HFFc6 (cell line): Measurements from ENCODE around the gene JMJD8. TPM values are rescaled to one million over a fixed set of nuclear protein-coding genes. Genes with fewer than 3 reads are reported as not detected.

Experiments used
- DNase-seq: peaks from one replicate; pipeline ENCODE4 v3.0.0-alpha.2; 2018
- H3K27ac Mint-ChIP-seq: 2 replicates; pipeline ENCODE4 v1.8.0; 2020; ENCODE audit warnings: mild to moderate bottlenecking, mixed read lengths
- H3K27me3 Mint-ChIP-seq: 2 replicates; pipeline ENCODE4 v1.8.0; 2021; ENCODE audit warnings: mild to moderate bottlenecking, moderate library complexity, mixed read lengths; ENCODE audit not compliant: insufficient read depth
- H3K36me3 Mint-ChIP-seq: 2 replicates; pipeline ENCODE4 v1.8.0; 2021; ENCODE audit warnings: low read depth, mixed read lengths
- H3K4me1 Mint-ChIP-seq: 2 replicates; pipeline ENCODE4 v1.8.0; 2020; ENCODE audit warnings: low read depth, mixed read lengths
- H3K4me3 Mint-ChIP-seq: 2 replicates; pipeline ENCODE4 v1.8.0; 2020; ENCODE audit warnings: mild to moderate bottlenecking, moderate library complexity, mixed read lengths
- H3K9me3 Mint-ChIP-seq: 2 replicates; pipeline ENCODE4 v1.8.0; 2020; ENCODE audit warnings: mild to moderate bottlenecking, mixed read lengths
- CTCF ChIP-seq: fragments of 200-600 bp; sonication (generic); IDR thresholded peaks from 2 replicates; pipeline ENCODE4 v1.5.0; 2021; ENCODE audit warnings: antibody characterized with exemption, mild to moderate bottlenecking
- total RNA-seq, 6 experiments: library from RNA; stranded (reverse); fragmentation: NEBNext Ultra II Directional; extraction: Animal tissue kit (Norgen Biotek cat#: 25700); gene quantifications; 2 replicates in 1 of 6; 3 replicates in 5 of 6; pipeline ENCODE4 v1.2.3, GENCODE V29; 2021

Gene JMJD8
- total RNA-seq, 6 experiments from 2014 or later: 7.6 to 10.6 (median 9.3) TPM

DNA sequence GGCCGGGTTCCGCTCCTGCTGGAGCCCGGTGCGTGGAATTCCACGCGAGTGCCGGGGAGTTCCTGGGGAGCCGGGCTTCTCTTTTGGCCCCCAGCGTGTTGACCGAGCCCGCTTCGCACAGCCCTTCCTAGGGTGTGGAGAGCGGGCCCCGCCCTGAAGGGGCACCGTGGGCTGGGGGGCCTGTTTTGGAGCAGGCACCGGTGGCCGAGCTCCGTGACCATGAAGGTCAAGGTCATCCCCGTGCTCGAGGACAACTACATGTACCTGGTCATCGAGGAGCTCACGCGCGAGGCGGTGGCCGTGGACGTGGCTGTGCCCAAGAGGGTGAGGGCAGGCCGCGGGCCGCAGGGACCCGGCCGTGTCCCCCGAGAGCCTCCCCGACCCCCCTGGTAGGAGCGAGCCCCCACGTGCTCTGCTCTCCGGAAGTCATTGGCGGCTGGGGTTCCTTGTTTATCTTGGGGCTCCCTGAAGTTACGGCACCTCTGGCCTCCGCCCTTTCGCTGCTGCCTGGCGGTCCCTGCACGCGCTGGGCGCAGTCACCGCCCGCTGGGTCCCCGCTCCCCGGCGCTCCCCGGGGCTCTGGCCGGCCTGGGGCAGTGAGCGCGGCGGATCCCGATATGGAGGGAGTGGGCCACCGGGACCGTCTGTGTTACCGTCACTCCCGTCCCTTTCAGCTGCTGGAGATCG lies 43.3 kb upstream of the JMJD8 start:
- H3K9me3 Mint-ChIP-seq: no peaks in the 10 kb centered on the region
- no peak for TF ChIP-seq CTCF
- no peaks in the 10 kb centered on the region for H3K36me3 Mint-ChIP-seq
- peak overlapping the region; percentile 65 for H3K4me3 Mint-ChIP-seq
- DNase-seq: no peak
- H3K27ac Mint-ChIP-seq: no peak overlapping the region
- peaks cover 7% of the 10 kb centered on the region for H3K27me3 Mint-ChIP-seq
- no peaks in the 10 kb centered on the region for H3K4me1 Mint-ChIP-seq

GRCh38 chr16:726438-727290 lies 42.5 kb upstream of the JMJD8 start, which contains the start of the genes CCDC78 and HAGHL:
Gene CCDC78 (minus strand): TSS chr16:726443. CDS start chr16:726367, 76 bp downstream.
Gene HAGHL (plus strand): TSS chr16:727106. CDS start chr16:727510, 404 bp downstream.
- no peaks in the 10 kb centered on the region for H3K4me1 Mint-ChIP-seq

DNA sequence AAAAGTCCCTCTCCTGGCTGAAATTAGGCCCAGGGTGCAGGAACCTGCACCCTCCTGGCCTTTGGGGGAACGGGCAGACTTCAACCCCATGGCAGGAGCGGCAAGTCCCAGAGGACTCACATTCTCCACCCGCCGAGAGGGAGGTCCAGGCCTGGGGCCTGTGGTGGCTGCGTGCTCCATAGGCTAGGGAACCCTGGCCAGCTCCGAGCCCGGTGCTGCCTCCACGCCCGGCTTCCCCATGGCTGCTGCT lies 42.0 kb upstream of the JMJD8 start:
- H3K27me3 Mint-ChIP-seq: peaks cover 7% of the 10 kb centered on the region
- TF ChIP-seq CTCF: no peak
- H3K4me1 Mint-ChIP-seq: no peaks in the 10 kb centered on the region
- H3K9me3 Mint-ChIP-seq: no peaks in the 10 kb centered on the region
- no peak overlapping the region for H3K4me3 Mint-ChIP-seq
- DNase-seq: no peak
- H3K27ac Mint-ChIP-seq: no peak overlapping the region
- no peaks in the 10 kb centered on the region for H3K36me3 Mint-ChIP-seq

More at GRCh38 chr16:726438-727290, 42.5 kb upstream of the JMJD8 start, which contains the start of the genes CCDC78 and HAGHL:
- Mint-ChIP-seq H3K4me3 (peak within 1 kb of the TSS; percentile 65), H3K27me3 (peaks cover 7% of the 10 kb centered on the region), H3K9me3 (no peaks in the 10 kb centered on the region), H3K36me3 (no peaks in the 10 kb centered on the region), H3K27ac (no peak within 1 kb of the TSS)
- no peak for DNase-seq
- TF ChIP-seq CTCF: no peak

DNA sequence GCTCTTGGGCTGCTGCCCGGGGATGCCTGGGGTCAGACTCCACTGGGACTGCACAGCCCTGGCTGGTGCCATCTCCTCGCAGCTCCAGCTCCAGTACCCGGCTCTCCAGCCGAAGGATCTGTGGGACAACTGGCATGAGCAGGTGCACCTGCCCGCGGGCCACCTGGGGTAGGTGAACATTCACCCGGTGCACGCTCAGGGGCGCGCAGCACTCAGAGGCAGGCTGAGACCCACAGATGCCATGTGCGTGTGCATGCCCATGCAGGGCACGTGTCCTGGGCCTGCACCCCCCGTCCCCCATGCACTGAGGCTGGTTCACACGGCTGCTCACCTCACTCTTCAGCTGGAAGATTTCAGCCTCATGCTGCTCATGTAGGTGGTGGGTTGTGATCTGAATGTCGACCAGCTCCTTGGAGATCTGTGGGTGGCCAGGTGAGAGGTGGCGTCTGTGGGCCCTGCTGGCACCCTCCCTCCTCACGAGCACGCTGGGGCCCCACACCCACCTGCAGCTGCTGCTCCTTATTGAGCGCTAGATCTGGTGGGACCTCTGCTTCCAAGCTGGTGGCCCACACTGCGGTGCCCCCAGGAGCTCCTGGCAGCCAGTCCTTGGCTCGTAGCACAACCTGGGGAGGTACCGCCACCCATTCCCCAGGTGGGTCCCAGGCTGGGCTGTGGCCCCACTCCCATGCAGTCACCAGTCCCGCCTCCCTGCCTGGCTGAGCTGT lies 41.5 kb upstream of the JMJD8 start:
- Mint-ChIP-seq H3K36me3 (no peaks in the 10 kb centered on the region), H3K9me3 (no peaks in the 10 kb centered on the region), H3K4me3 (no peak overlapping the region), H3K27me3 (peaks cover 7% of the 10 kb centered on the region), H3K4me1 (no peaks in the 10 kb centered on the region), H3K27ac (no peak overlapping the region)
- TF ChIP-seq CTCF: no peak
- no peak for DNase-seq

- DNase-seq: no peak
- Mint-ChIP-seq H3K4me1 (peaks cover 4% of the 10 kb centered on the region; the same call in 1 of the 2 replicates), H3K36me3 (no peaks in the 10 kb centered on the region), H3K27me3 (peaks cover 12% of the 10 kb centered on the region), H3K27ac (no peak overlapping the region), H3K4me3 (no peak overlapping the region), H3K9me3 (no peaks in the 10 kb centered on the region)
- no peak for TF ChIP-seq CTCF
These were observed 40.9 kb upstream of the JMJD8 start for GRCh38 chr16:725041-725376.
